Measurements from ENCODE around the gene CPSF3. TPM values are rescaled to one million over a fixed set of nuclear protein-coding genes. Genes with fewer than 3 reads are reported as not detected.

The CPSF3 gene
- total and polyA plus RNA-seq, 2 donors (not counting 1 experiment from before 2014, with no cell fraction given): 13.0 to 28.4 TPM

DNA sequence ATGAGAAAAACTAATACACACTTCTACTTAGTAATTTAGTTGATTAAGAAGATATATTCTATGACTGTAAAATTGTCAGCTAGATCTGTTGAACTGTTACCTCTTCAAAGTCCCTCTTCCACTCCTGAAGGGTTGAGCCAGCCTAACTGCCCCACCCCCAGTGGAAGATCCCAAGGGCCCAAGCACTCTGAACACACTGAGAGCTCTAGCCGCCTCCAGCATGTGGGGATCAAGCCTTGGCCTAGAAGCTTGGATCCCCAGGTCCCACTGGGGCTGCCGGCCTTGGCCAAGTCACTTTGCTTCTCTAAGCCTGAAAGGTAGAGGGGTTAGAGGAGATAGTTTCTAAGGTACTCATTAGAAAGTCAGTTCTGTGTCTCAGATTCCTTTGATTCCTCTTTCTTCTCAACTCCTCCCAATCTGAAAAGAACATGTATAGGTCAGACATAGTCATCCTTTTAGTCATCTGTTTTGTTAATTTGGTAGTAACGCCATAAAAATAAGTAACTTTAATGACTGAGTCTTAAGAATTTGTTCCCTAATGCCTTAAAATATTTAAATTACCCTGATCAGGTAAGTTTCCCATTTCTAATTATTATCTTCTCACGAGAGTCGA, 5.6 kb downstream of the CPSF3 start:
- POLR2A ChIA-PET: no interaction called here
- Histone ChIP-seq H4K20me1 (ENCODE audit: control insufficient read depth, insufficient read depth, low read length, poor library complexity, severe bottlenecking) (no peaks in the 10 kb centered on the region), H3K79me2 (ENCODE audit: control insufficient read depth, insufficient read depth, low read length) (peaks cover 12% of the 10 kb centered on the region), H3K4me2 (replicated peaks; ENCODE audit: low read depth, low read length, poor library complexity, severe bottlenecking) (no peak overlapping the region), H3K9me3 (ENCODE audit: control extremely low read depth in 1 of 3, control insufficient read depth in 2 of 3, insufficient read depth in 1 of 3, low read length in 2 of 3) (no peaks in the 10 kb centered on the region), H3K4me1 (ENCODE audit: control insufficient read depth in 2 of 2, insufficient read depth in 2 of 2, low read length in 2 of 2) (peaks cover 10 to 13% of the 10 kb centered on the region in 2 donors), H3K27me3 (replicated peaks in 1 of 4; ENCODE audit: control extremely low read depth in 1 of 4, control insufficient read depth in 3 of 4, insufficient read depth in 4 of 4, low read length in 3 of 4) (no peaks in the 10 kb centered on the region), H3K36me3 (replicated peaks in 1 of 2; ENCODE audit: control extremely low read depth in 1 of 2, control insufficient read depth in 1 of 2, extremely low read depth in 1 of 2, insufficient read depth in 2 of 2, low read length in 1 of 2) (peaks cover 15 to 40% of the 10 kb centered on the region in 2 experiments), H3K4me3 (ENCODE audit: control extremely low read depth in 1 of 5, extremely low read depth in 1 of 5, insufficient read depth in 1 of 5, low read depth in 2 of 5, low read length in 4 of 5) (no peak overlapping the region), H3K9ac (ENCODE audit: low read length) (no peak overlapping the region), H2AFZ (ENCODE audit: insufficient read depth, low read depth, low read length, poor library complexity, severe bottlenecking) (no peak overlapping the region), H3K27ac (ENCODE audit: low read length in 2 of 2) (no peak overlapping the region)
- no peak overlapping the region for H3K4me3 Mint-ChIP-seq
- DNase-seq (no peak), ATAC-seq (ENCODE audit: low read depth) (no peak)
- no peaks in the 10 kb centered on the region for H3K27me3 Mint-ChIP-seq
- intact Hi-C loops (cut with micrococcal nuclease): no loop called here
- no peaks in the 10 kb centered on the region for H3K9me3 Mint-ChIP-seq (ENCODE audit: insufficient read depth)
- 100% methylated on average over 1 of the region's 5 CpGs for WGBS (ENCODE audit: insufficient coverage)
- CTCF ChIA-PET: interaction anchor here (0.8 kb wide), 1 partner anchor 53 kb away, joined by 3 read pairs; no protein-coding TSS in a partner anchor
- no peak overlapping the region for H3K27ac Mint-ChIP-seq
- no peak for TF ChIP-seq EZH2 (IDR thresholded peaks at IDR 0.05; ENCODE audit: borderline replicate concordance, insufficient read depth, low read depth, low read length, poor library complexity, severe bottlenecking)
- TF ChIP-seq, protein P1, sequence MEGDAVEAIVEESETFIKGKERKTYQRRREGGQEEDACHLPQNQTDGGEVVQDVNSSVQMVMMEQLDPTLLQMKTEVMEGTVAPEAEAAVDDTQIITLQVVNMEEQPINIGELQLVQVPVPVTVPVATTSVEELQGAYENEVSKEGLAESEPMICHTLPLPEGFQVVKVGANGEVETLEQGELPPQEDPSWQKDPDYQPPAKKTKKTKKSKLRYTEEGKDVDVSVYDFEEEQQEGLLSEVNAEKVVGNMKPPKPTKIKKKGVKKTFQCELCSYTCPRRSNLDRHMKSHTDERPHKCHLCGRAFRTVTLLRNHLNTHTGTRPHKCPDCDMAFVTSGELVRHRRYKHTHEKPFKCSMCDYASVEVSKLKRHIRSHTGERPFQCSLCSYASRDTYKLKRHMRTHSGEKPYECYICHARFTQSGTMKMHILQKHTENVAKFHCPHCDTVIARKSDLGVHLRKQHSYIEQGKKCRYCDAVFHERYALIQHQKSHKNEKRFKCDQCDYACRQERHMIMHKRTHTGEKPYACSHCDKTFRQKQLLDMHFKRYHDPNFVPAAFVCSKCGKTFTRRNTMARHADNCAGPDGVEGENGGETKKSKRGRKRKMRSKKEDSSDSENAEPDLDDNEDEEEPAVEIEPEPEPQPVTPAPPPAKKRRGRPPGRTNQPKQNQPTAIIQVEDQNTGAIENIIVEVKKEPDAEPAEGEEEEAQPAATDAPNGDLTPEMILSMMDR (IDR thresholded peaks at IDR 0.05): no peak
- H3K4me1 Mint-ChIP-seq: no peaks in the 10 kb centered on the region

All from B cell (primary cell).